GM18517 (cell line): Measurements from ENCODE around the gene LPIN3.

ENCODE experiments used
- ATAC-seq: cut with Tn5 transposase; IDR thresholded peaks from one replicate; pipeline ENCODE4 v1.9.1; 2021; ENCODE audit warnings: mild to moderate bottlenecking, moderate library complexity; ENCODE audit not compliant: unreplicated experiment

The LPIN3 gene

DNA sequence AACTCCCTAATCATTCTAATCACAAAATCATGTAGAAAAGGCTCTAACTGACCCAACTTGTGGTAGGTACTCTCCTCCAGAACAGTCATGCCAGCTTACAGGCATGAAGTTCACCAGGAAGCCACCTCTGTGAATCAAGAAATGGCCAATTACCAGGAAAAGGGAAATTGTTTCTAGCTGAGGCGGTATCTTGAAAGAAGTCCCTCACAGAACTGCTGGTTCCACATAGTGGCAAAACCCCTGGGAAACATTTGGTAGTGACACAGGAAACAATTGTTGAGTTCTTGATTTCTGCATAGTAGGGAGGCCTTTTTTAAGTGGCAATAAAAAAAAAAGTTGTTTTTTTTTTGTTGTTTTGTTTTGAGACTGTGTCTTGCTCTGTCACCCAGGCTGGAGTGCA is 19.6 kb upstream of the LPIN3 start:
- ATAC-seq, result no peak

DNA sequence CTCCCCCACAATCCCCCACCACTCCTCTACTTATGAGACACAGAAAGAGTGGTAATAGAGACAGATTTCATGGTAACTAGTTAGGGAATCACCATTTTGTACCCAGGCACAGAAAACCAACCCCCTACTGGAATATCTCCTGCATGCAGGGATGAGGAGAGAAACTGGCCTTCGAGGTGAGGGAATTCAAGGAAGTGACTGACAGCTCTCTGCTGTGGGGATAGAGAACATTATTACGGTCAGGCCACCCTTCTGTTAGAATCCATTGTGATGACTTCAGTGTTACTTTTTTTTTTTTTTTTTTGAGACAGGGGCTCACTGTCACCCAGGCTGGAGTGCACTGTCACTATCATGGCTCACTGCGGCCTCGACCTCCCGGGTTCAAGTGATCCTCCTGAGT is 13.4 kb upstream of the LPIN3 start:
- no peak for ATAC-seq

- peak; percentile 84 for ATAC-seq
Observed at GRCh38 chr20:41329435-41330342, 10.9 kb upstream of the LPIN3 start.

DNA sequence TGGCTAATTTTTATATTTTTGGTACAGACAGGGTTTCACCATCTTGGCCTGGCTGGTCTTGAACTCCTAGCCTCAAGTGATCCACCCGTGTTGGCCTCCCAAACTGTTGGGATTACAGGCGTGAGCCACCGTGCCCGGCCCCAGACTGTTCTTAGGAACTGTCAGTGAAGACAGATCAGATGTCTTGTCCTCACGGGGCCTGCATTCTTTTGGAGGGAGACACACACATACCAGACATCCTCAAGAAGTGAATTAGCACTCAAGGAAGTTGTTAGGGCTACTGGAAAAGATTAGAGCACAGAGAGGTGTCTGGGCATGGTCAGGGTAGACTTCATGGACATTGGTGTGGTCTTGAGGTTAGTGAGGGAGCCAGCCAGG is 10.3 kb upstream of the LPIN3 start:
- ATAC-seq, result no peak

- no peak for ATAC-seq
Observed at GRCh38 chr20:41330941-41331340, 9.7 kb upstream of the LPIN3 start.

DNA sequence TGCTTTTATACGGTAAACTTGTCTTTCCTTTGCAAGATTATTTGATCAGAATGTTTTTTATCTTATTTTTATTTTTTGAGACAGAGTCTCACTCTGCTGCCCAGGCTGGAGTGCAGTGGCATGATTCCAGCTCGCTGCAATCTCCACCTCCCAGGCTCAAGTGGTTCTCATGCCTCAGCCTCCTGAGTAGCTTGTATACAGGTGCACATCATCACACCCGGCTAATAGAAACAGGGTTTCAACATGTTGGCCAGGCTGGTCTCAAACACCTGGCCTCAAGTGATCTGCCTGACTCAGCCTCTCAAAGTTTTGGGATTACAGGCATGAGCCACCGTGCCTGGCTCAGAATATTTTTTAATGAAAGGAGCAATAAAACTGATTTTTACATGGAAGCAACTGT is 8.9 kb upstream of the LPIN3 start:
- no peak for ATAC-seq

- ATAC-seq, result no peak
Observed at GRCh38 chr20:41334036-41334435, 6.6 kb upstream of the LPIN3 start.

DNA sequence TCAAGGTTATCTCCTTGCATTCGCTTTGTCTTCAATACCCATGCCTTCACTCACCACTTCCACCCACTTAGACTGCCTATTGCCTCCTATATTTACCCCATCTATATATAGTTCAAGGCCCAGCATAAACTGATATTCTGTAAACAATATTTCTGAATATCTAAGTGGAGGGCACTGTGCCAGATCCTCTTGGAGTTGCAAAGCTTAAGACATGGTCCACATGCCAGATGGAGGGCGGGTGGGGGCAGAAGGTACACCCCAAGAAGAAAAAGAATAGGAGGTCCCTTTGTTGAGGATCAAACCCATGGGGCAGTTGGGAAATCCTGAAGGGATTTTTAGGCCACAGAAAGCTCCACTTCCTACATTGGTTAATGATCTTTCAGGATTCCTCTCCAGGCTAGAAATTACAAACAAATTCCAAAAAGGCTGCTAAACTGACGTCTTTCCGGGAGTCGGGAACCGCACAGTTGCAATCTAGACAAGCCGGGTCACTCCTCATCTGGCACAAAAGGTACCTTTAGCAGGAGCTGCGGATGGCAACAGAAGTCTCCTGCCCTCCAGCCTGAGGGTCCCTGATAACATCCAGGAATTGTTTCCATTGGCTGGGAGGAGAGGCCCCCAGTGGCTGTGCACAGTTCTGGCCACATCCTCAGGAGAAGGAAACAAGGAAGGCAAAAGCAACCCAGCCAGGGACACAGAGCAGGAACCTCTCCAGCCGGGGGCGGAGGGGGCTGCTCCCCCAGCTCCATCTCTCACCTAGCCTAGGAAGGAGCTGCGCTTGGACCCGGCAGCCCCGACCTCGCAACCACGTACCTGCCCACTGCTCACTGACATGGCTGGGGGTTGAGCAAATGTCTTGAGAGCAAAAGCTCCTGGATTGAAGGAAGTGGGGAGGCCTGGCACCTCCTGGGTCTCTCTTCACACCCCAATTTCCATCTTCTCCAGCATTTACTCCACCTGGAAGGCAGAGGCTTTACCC is 5.9 kb upstream of the LPIN3 start:
- no peak for ATAC-seq

DNA sequence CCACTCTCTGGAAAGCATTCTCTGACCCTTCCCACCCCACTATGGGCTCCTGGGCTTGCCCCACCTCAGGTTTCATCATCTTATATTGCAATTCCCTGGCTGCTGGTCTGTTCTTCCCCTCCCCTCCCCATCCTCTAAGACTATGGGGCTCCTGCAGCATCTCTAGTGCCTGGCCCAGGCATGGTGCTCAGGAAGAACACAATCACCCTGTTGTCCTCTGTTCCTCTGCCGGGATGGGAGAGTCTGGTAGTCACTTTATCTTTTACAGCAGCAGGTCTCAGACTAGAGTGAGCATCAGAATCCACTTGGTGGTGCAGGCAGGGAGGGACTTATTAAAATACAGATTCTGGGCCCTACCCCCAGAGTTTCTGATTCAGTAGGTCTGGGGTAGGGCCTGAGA is 5.0 kb upstream of the LPIN3 start:
- no peak for ATAC-seq

DNA sequence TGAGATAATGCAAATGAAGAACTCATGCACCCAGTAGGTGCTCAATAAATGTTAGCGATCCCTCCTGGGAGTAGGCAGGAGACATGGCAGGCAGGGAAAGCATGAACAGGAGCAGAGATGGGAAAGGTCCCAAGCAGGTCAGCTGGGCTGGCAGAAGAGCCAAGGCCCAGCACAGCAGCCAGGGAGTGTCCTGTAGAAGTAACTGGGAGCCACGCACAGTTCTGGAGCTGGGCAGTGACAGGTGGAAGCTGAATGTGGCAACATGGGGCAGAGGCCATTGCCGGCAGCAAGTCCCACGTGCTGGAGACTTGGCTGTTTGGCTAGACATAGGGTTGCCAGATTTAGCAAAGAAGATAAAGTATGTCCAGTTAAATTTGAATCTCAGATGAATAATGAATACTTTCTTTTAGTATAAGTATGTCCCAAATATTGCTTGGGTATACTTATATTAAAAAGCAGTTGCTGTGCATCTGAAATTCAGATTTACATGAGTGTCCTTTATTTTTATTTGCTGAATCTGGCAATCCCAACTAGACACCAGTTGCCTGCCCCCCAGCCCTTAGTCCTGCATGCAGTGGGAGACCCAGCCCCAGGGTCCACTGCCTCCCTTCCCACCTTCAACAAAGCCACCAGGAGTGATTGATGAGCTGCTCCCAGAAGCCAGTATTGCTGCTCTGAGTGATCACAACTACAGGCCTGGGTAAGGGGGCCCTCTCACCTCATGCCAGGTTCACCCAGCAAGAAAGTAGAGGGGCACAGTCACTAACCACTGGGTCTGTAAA is 3.7 kb upstream of the LPIN3 start:
- ATAC-seq, result no peak

DNA sequence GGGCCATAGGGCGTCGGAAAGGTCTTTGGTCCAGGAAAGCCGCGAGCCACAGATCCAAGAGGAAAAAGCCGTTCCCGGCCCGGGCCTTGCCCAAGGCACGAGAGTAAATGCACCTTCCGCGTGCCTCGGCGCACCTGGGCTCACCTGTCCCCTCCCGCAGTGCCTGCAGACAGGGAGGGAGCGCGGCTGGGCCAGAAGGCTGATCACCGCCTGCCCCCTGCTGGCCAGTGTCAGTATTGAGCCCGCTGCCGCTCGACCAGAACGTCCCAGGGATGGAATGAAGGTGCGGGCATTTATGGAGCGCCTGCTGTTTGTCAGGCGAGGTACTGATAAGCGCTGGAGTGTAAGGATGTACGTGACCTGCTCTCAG is 679 bp upstream of the LPIN3 start:
- ATAC-seq, result peak; percentile 74

- no peak for ATAC-seq
Observed at GRCh38 chr20:41342474-41343464, 2.1 kb downstream of the LPIN3 start.

DNA sequence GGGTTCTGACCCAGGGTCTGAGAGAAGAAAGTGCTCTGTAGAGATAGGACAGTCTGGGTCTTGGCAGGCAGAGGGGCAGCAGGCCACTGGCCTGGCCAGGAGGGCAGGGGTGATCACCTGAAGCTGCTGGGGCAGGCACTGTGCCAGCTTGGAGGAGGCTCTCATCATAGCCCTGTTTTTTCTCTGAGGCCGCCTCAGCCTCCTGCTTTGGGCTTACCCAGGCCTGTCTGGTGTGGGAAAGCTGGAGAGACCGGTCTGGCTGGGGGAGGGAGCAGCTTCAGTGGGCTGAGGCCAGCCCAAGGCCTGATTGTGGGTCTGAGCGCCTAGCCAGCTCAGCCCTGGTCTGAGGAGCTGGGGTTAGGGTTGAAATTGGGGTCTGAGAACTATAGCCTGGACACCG is 3.9 kb downstream of the LPIN3 start:
- no peak for ATAC-seq

- no peak for ATAC-seq
Observed at GRCh38 chr20:41344938-41345728, 4.5 kb downstream of the LPIN3 start.

- ATAC-seq, result no peak
Observed at GRCh38 chr20:41345729-41346067, 5.1 kb downstream of the LPIN3 start.

DNA sequence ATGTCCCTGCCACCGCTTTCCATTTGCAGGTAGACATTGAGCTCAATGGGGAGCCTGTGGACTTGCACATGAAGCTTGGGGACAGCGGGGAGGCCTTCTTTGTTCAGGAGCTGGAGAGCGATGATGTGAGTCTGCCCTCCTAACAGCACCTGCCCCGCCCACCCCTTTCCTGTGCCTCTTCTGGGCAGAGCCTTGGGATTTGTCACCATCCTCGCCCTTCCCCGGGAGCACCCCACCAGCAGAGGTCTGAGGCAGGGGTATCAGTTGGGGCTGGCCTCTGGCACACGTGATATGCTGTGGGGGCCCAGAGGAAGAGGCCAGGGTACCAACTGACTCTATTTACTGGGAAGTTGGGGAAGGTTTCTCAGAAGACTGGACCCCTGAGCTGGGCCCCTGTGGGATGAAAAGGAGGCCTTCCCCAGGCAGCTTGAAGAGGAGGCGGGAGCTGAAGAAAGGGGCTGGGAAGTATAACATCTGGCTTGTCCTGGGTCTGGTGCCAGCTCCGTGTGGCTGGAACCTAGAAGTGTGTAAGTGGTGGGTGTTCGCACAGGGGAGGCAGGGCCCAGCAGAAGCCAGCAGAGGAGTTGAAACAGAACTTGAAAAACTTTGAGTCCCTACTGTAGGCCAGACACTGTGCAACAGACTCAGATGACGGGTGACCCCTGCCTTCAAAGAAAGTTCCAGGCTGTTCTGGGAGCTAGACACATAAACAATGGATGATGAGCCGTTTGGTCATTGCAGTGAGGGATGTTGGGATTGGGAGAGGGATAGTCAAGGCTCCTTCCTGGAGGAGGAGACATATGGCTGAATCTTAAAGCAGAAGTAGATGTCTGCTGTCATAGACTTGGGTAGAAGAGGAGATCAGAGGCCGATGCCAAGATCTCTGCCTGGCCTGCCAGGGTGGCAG is 7.2 kb downstream of the LPIN3 start:
- ATAC-seq, result no peak

- no peak for ATAC-seq
Observed at GRCh38 chr20:41348430-41349172, 8.0 kb downstream of the LPIN3 start.
